Spleen (tissue), 11 donors: Measurements from ENCODE around the gene CKM. TPM values are rescaled to one million over a fixed set of nuclear protein-coding genes. Genes with fewer than 3 reads are reported as not detected.

ENCODE experiments used
- DNase-seq: peaks from one replicate; pipeline ENCODE4 v3.0.0-alpha.2; 2020
- H3K27ac ChIP-seq, 8 donors: fragments of 200-600 bp; sonication (generic) in 7 of 8; 1 replicate in 4 of 8; 2 replicates in 4 of 8; pipeline versions ENCODE4 v1.5.0 to v1.8.0; 2016 to 2021; ENCODE audit warnings: inconsistent platforms in 4 of 8, mild to moderate bottlenecking in 4 of 8, moderate library complexity in 1 of 8
- H3K27me3 ChIP-seq, 7 donors: fragments of 200-600 bp; sonication (generic) in 6 of 7; replicated peaks in 1 of 7; 1 replicate in 4 of 7; 2 replicates in 3 of 7; pipeline versions ENCODE4 v1.5.0 to v1.8.0; 2016 to 2021; ENCODE audit warnings: inconsistent platforms in 3 of 7, mild to moderate bottlenecking in 1 of 7
- H3K36me3 ChIP-seq, 6 donors: fragments of 200-600 bp; sonication (generic) in 5 of 6; 1 replicate in 4 of 6; 2 replicates in 2 of 6; pipeline versions ENCODE4 v1.5.0 to v1.8.0; 2016 to 2021; ENCODE audit warnings: inconsistent platforms in 2 of 6
- H3K4me1 ChIP-seq, 6 donors: fragments of 200-600 bp; sonication (generic) in 5 of 6; 1 replicate in 3 of 6; 2 replicates in 3 of 6; pipeline versions ENCODE4 v1.5.0 to v1.8.0; 2016 to 2021; ENCODE audit warnings: inconsistent platforms in 3 of 6
- H3K4me3 ChIP-seq, 8 donors: fragments of 200-600 bp; sonication (generic) in 7 of 8; 1 replicate in 4 of 8; 2 replicates in 4 of 8; pipeline versions ENCODE4 v1.5.0 to v1.8.0; 2016 to 2021; ENCODE audit warnings: inconsistent platforms in 4 of 8, mild to moderate bottlenecking in 4 of 8, moderate library complexity in 2 of 8
- H3K9me3 ChIP-seq, 8 donors: fragments of 200-600 bp; sonication (generic) in 7 of 8; 1 replicate in 4 of 8; 2 replicates in 4 of 8; pipeline versions ENCODE4 v1.5.0 to v1.8.0; 2016 to 2021; ENCODE audit warnings: inconsistent platforms in 4 of 8
- POLR2A ChIP-seq, 3 donors: fragments of 450-650 bp; IDR thresholded peaks; one replicate each; pipeline ENCODE4 v1.5.1; 2017; ENCODE audit warnings: antibody characterized with exemption in 3 of 3, mild to moderate bottlenecking in 1 of 3
- POLR2AphosphoS5 ChIP-seq, 3 donors: sonication (generic); formaldehyde crosslinking; IDR thresholded peaks; one replicate each; pipeline ENCODE4 v1.5.1; 2017; ENCODE audit warnings: antibody characterized with exemption in 3 of 3
- WGBS, 5 donors: extraction: QIAGEN DNeasy Blood & Tissue Kit in 3 of 5; methylation state at CpG; one replicate each; pipeline versions ENCODE4 v1.1.5 to v1.1.7; 2013 to 2018; 5-methylcytosine and 5-hydroxymethylcytosine counted together
- intact Hi-C: fragments of 100-400 bp; cut with DNase I; formaldehyde crosslinking; loops from one replicate; pipeline ENCODE4 v1.15.0; 2023; ENCODE audit warnings: low total_unique reads
- polyA plus RNA-seq, 3 donors: library from polyadenylated mRNA; stranded (reverse); fragments of 200-250 nt; gene quantifications; one replicate each; pipeline ENCODE4 v1.2.1, GENCODE V29; 2013
- total RNA-seq, 7 donors: library from RNA; depleted of rRNA in 3 of 7; stranded (reverse); fragments of >200 nt in 3 of 7; fragmentation: NEBNext Ultra II Directional in 4 of 7; extraction: Animal tissue kit (Norgen Biotek cat#: 25700) in 4 of 7; gene quantifications; one replicate each; pipeline versions ENCODE4 v1.1.0 to v1.2.1, GENCODE V29; 2016 to 2021
- TF ChIP-seq, protein P1 (sequence below), 11 experiments: fragments of 200-600 bp in 7 of 11; fragments of 450-650 bp in 4 of 11; sonication (generic) in 4 of 11; IDR thresholded peaks in 8 of 11; conservative IDR thresholded peaks in 3 of 11; 1 replicate in 7 of 11; 2 replicates in 4 of 11; pipeline versions ENCODE4 v1.4.0 to v1.8.0; 2016 to 2021; ENCODE audit warnings: antibody characterized with exemption in 11 of 11, inconsistent platforms in 4 of 11, mild to moderate bottlenecking in 1 of 11
- donor health status: healthy with polysubstance abuse.
- donor health status: DM: no; HTN: no; CAD: no; lungs with moderate emphysema.
- donor health status: DM: no; HTN: no; CAD: no.
- donor health status: Bipolar disorder and iron deficiency.
- donor health status: healthy.
- donor health status: DM: no; HTN: no; CAD: no.
- donor health status: DM: yes; HTN: yes; CAD: no.

CKM gene
- total and polyA plus RNA-seq, 10 donors: 0.29 to 4.4 (median 0.62) TPM; not detected in 6

DNA sequence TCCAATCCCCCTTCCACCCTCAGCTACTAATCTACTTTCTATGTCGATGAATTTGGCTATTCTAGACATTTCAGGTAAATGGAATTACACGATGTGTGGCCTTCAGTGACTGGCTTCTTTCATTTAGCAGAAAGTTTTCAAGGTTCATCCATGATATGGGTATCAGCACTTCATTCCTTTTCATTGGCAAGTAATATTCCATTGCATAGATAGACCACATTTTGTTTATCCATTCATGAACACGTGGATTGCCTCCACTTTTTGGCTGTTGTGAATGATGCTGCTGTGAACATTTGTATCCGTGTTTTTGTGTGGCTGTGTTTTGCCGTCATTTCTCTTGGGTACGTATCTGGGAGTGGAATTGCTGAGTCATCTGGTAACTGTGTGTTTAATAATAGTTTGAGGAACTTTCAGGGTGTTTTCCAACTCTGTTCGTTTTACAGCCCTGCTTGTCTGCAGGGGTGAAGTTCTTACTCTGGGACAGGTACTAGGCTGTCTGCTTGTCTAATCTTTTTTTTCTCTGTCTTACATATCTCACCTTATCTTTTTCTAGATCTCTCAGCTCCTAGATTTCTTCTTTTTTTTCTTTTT is 39.1 kb downstream of the CKM start:
- 51 to 67% (median 62%) methylated on average over 7 of the region's 7 CpGs for whole genome bisulfite sequencing, 5 donors
- TF ChIP-seq, protein P1, sequence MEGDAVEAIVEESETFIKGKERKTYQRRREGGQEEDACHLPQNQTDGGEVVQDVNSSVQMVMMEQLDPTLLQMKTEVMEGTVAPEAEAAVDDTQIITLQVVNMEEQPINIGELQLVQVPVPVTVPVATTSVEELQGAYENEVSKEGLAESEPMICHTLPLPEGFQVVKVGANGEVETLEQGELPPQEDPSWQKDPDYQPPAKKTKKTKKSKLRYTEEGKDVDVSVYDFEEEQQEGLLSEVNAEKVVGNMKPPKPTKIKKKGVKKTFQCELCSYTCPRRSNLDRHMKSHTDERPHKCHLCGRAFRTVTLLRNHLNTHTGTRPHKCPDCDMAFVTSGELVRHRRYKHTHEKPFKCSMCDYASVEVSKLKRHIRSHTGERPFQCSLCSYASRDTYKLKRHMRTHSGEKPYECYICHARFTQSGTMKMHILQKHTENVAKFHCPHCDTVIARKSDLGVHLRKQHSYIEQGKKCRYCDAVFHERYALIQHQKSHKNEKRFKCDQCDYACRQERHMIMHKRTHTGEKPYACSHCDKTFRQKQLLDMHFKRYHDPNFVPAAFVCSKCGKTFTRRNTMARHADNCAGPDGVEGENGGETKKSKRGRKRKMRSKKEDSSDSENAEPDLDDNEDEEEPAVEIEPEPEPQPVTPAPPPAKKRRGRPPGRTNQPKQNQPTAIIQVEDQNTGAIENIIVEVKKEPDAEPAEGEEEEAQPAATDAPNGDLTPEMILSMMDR (IDR thresholded peaks at IDR 0.05 in 8 of 11, conservative IDR thresholded peaks at IDR 0.05 in 3 of 11): no peak
- TF ChIP-seq POLR2AphosphoS5 (IDR thresholded peaks at IDR 0.05) (no peak), POLR2A (IDR thresholded peaks at IDR 0.05) (no peak)
- no peak for DNase-seq
- Histone ChIP-seq H3K4me3 (no peak overlapping the region), H3K4me1 (peaks cover 0 to 4% (median 0%) of the 10 kb centered on the region in 6 donors), H3K9me3 (no peaks in the 10 kb centered on the region), H3K27ac (peak overlapping the region in 4 of 8 donors; percentile 22 to 85 (median 60)), H3K27me3 (no peaks in the 10 kb centered on the region), H3K36me3 (peaks cover 6 to 100% (median 50%) of the 10 kb centered on the region in 6 donors)
- intact Hi-C loops: no loop called here

DNA sequence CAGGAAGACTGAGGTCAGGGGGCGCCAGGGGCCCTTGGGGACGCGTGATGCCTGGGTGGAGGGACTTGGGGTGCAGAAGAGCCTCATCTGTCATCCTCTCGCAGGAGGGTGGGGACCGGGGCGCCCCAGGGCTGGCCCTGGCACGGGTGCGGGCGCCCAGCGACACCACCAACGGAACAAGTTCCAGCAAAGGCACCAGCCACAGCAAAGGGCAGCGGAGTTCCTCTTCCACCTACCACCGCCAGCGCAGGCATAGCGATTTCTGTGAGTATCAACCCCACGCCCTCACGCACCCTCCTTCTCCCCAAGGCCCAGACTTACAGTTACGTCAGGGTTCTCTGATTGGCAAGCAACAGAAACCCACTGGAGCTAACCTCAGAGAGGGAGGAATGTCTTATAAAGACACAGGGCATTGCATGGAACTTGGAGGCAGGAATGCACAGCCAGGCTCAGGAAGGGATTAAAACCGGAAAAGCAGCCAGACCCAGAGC is 42.2 kb downstream of the CKM start:
- H3K36me3 ChIP-seq: peaks cover 6 to 99% (median 51%) of the 10 kb centered on the region in 6 donors
- intact Hi-C loops: no loop called here
- no peak overlapping the region for H3K27ac ChIP-seq
- no peaks in the 10 kb centered on the region for H3K9me3 ChIP-seq
- no peak for DNase-seq
- H3K4me1 ChIP-seq: peaks cover 0 to 4% (median 0%) of the 10 kb centered on the region in 6 donors
- TF ChIP-seq, protein P1 (IDR thresholded peaks at IDR 0.05 in 8 of 11, conservative IDR thresholded peaks at IDR 0.05 in 3 of 11): no peak
- TF ChIP-seq POLR2AphosphoS5 (IDR thresholded peaks at IDR 0.05): peak in 2 of 3 donors; percentile 20 to 38
- 66 to 89% (median 78%) methylated on average over 18 to 19 of the region's 19 CpGs for WGBS, 5 donors
- no peaks in the 10 kb centered on the region for H3K27me3 ChIP-seq
- H3K4me3 ChIP-seq: no peak overlapping the region

DNA sequence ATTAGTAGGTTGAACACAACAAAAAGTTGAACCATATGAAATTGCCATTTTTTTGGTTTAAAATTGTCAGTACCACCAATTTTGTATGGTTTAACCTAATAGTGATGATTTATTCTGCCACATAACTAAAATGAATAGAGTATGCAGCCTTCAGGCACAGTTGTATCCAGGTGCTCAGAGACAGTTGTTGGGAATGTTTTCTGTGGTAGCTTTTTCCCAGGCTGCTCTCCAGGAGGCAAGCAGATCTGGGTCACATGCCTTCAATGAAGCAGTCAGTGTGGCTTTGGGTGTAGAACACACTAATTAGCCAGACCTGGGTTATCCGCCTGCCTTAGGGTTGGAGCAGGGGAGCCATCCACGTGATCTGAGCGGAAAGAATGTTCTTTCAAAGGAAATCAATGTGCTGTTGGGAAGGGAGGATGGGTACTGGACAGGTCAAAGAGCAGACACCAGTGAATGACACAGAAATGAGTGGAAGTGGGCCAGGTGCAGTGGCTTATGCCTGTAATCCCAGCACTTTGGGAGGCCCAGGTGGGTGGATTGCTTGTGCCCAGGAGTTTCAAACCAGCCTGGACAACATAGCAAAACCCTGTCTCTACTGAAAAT is 43.0 kb downstream of the CKM start:
- Histone ChIP-seq H3K9me3 (no peaks in the 10 kb centered on the region), H3K27ac (no peak overlapping the region), H3K4me3 (no peak overlapping the region), H3K27me3 (no peaks in the 10 kb centered on the region), H3K36me3 (peaks cover 6 to 99% (median 51%) of the 10 kb centered on the region in 6 donors), H3K4me1 (peaks cover 0 to 4% (median 0%) of the 10 kb centered on the region in 6 donors)
- TF ChIP-seq POLR2A (IDR thresholded peaks at IDR 0.05) (no peak), POLR2AphosphoS5 (IDR thresholded peaks at IDR 0.05) (no peak)
- TF ChIP-seq, protein P1 (IDR thresholded peaks at IDR 0.05 in 8 of 11, conservative IDR thresholded peaks at IDR 0.05 in 3 of 11): no peak
- 92 to 98% (median 96%) methylated on average over 3 of the region's 3 CpGs for WGBS, 5 donors
- intact Hi-C loops: no loop called here
- DNase-seq: no peak

DNA sequence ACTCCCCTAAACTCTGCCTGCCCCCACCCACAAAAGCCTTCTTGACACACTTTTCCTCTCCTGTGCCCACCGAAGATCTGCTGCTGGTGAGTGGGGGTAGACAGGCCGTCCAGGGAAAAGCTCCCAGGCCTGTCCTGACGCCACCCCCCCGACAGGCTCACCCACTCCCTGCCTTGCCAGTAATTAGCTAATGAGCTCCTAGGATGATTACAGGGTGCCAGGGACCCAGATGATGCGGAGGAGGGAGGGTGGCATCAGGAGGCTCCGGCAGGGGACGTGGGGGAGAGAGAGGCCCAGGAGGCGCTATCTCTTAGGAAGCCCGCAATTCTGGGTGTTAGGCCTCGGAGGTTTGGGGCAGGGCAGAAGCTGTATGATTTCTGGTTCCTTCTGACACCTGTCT is 44.6 kb downstream of the CKM start:
- 92 to 98% (median 96%) methylated on average over 10 of the region's 10 CpGs for WGBS, 5 donors
- TF ChIP-seq POLR2A (IDR thresholded peaks at IDR 0.05) (no peak), POLR2AphosphoS5 (IDR thresholded peaks at IDR 0.05) (no peak)
- TF ChIP-seq, protein P1 (IDR thresholded peaks at IDR 0.05 in 8 of 11, conservative IDR thresholded peaks at IDR 0.05 in 3 of 11): no peak
- peaks cover 6 to 99% (median 57%) of the 10 kb centered on the region in 6 donors for H3K36me3 ChIP-seq

More for the DNA sequence above, 44.6 kb downstream of the CKM start:
- H3K9me3 ChIP-seq: no peaks in the 10 kb centered on the region
- H3K4me3 ChIP-seq: no peak overlapping the region
- intact Hi-C loops: no loop called here
- peaks cover 0 to 5% (median 0%) of the 10 kb centered on the region in 6 donors for H3K4me1 ChIP-seq
- no peaks in the 10 kb centered on the region for H3K27me3 ChIP-seq
- no peak overlapping the region for H3K27ac ChIP-seq
- DNase-seq: no peak
